HCT116 (cell line): ENCODE measurements around the gene INPP5J. TPM values are rescaled to one million over a fixed set of nuclear protein-coding genes. Genes with fewer than 3 reads are reported as not detected.
A peak's percentile ranks its signal among the peaks of the same experiment; 100 is the strongest.

ENCODE experiments used
- ATAC-seq: fragments of 200-7000 bp; cut with Tn5 transposase; 2 replicates; pipeline ENCODE4 v1.9.1; 2020; ENCODE audit warnings: mild to moderate bottlenecking, moderate library complexity
- BruUV-seq: library from RNA; stranded (reverse); fragments of 400-500 nt; replicated peaks from 2 replicates; lab custom pipeline; 2021; lab: Mats Ljungman, UMichigan
- CTCF ChIA-PET: fragments of 300-600 bp; sonication (Branson Sonifier 250); formaldehyde crosslinking; loops from one replicate; lab custom pipeline; 2021; ENCODE audit warnings: antibody characterized with exemption; lab: Charles Lee
- POLR2A ChIA-PET: fragments of 300-600, 350-600 bp; sonication (Branson Sonifier 250); formaldehyde crosslinking; loops from one replicate; lab custom pipeline; 2021; ENCODE audit warnings: antibody characterized with exemption; lab: Charles Lee
- RAD21 ChIA-PET, 2 experiments: fragments of 300-600 bp; sonication (Branson Sonifier 250); formaldehyde crosslinking; loops; one replicate each; lab custom pipeline; 2023; ENCODE audit warnings: low total read pairs in 2 of 2; ENCODE audit not compliant: uncharacterized antibody in 2 of 2, unreplicated experiment in 2 of 2, low non-redundant PET in 1 of 2; lab: Charles Lee
- DNase-seq: peaks from one replicate; pipeline ENCODE4 v3.0.0-alpha.2; 2010; ENCODE audit warnings: low read depth, low spot score
- H2AFZ ChIP-seq: fragments of 200-600 bp; shearing (Covaris generic), sonication (generic); 2 replicates; pipeline ENCODE4 v1.6.1; 2017; ENCODE audit warnings: low read depth, mixed run types, mixed read lengths, antibody characterized with exemption, low read length; ENCODE audit not compliant: poor library complexity, severe bottlenecking
- H3K27ac ChIP-seq: 2 replicates; pipeline ENCODE4 v1.5.1; 2012; ENCODE audit warnings: low read depth, low read length
- H3K27me3 ChIP-seq: fragments of 200-600 bp; sonication (generic); 2 replicates; pipeline ENCODE4 v1.6.1; 2016; ENCODE audit warnings: mixed run types, low read length, mixed read lengths; ENCODE audit not compliant: insufficient read depth
- H3K36me3 ChIP-seq, 2 experiments: fragments of 200-500 bp in 1 of 2; fragments of 200-600 bp in 1 of 2; sonication (Bioruptor generic) in 1 of 2; sonication (generic) in 1 of 2; 2 replicates each; pipeline versions ENCODE4 v1.5.1 to v1.6.1; 2014 to 2016; ENCODE audit warnings: low read length in 2 of 2, inconsistent platforms in 1 of 2, mixed read lengths in 1 of 2, mixed run types in 1 of 2; ENCODE audit not compliant: insufficient read depth in 2 of 2, control insufficient read depth in 1 of 2
- H3K4me1 ChIP-seq, 2 experiments: fragments of 200-600 bp in 1 of 2; sonication (generic) in 1 of 2; 2 replicates each; pipeline versions ENCODE4 v1.5.1 to v1.6.1; 2012 to 2017; ENCODE audit warnings: low read length in 2 of 2, inconsistent platforms in 1 of 2, mild to moderate bottlenecking in 1 of 2, mixed read lengths in 1 of 2, mixed run types in 1 of 2, moderate library complexity in 1 of 2; ENCODE audit not compliant: insufficient read depth in 2 of 2, control insufficient read depth in 1 of 2
- H3K4me2 ChIP-seq: fragments of 200-600 bp; sonication (generic); 2 replicates; pipeline ENCODE4 v1.6.1; 2017; ENCODE audit warnings: mixed run types, low read length, mixed read lengths
- H3K4me3 ChIP-seq, 2 experiments: fragments of 200-600 bp in 1 of 2; sonication (generic) in 1 of 2; replicated peaks in 1 of 2; 2 replicates each; pipeline ENCODE4 v1.5.1; 2011 to 2016; ENCODE audit warnings: low read length in 2 of 2, control low read depth in 1 of 2, low read depth in 1 of 2, mild to moderate bottlenecking in 1 of 2, mixed read lengths in 1 of 2, mixed run types in 1 of 2
- H3K79me2 ChIP-seq: fragments of 200-600 bp; sonication (generic); 2 replicates; pipeline ENCODE4 v1.6.1; 2017; ENCODE audit warnings: mild to moderate bottlenecking, mixed run types, low read length, moderate library complexity, mixed read lengths; ENCODE audit not compliant: insufficient read depth
- H3K9ac ChIP-seq: fragments of 200-600 bp; sonication (generic); 2 replicates; pipeline ENCODE4 v1.6.1; 2016; ENCODE audit warnings: low read length, mixed read lengths
- H3K9me2 ChIP-seq: fragments of 200-600 bp; sonication (generic), shearing (Covaris generic); 2 replicates; pipeline ENCODE4 v1.6.1; 2017; ENCODE audit warnings: mixed run types, mild to moderate bottlenecking, moderate library complexity; ENCODE audit not compliant: insufficient read depth
- H3K9me3 ChIP-seq, 2 experiments: fragments of 200-500 bp in 1 of 2; fragments of 200-600 bp in 1 of 2; sonication (Bioruptor generic) in 1 of 2; sonication (generic) in 1 of 2; 2 replicates each; pipeline ENCODE4 v1.6.1; 2014 to 2017; ENCODE audit warnings: low read length in 2 of 2, mixed read lengths in 2 of 2, inconsistent platforms in 1 of 2, low read depth in 1 of 2, mild to moderate bottlenecking in 1 of 2, mixed run types in 1 of 2, moderate library complexity in 1 of 2; ENCODE audit not compliant: control insufficient read depth in 1 of 2, insufficient read depth in 1 of 2
- H4K20me1 ChIP-seq: fragments of 200-600 bp; sonication (generic), shearing (Covaris generic); 2 replicates; pipeline ENCODE4 v1.6.1; 2017; ENCODE audit warnings: mixed run types, mild to moderate bottlenecking, moderate library complexity; ENCODE audit not compliant: insufficient read depth
- MAX ChIP-seq: IDR thresholded peaks from 2 replicates; pipeline ENCODE4 v1.6.1; 2012
- POLR2A ChIP-seq: IDR thresholded peaks from 2 replicates; pipeline ENCODE4 v1.7.0; 2011; ENCODE audit warnings: borderline replicate concordance; ENCODE audit not compliant: insufficient read depth, insufficient read length; ENCODE audit errors: extremely low read depth
- ZFX ChIP-seq: fragments of 450-650 bp; IDR thresholded peaks from 2 replicates; pipeline ENCODE4 v1.6.1; 2017
- intact Hi-C: fragments of 100-400 bp; cut with micrococcal nuclease; formaldehyde crosslinking; loops from 2 replicates; pipeline ENCODE4 v1.10.0; 2022
- total RNA-seq: library from RNA; stranded (reverse); gene quantifications from one replicate; pipeline ENCODE4 v1.2.1, GENCODE V29; 2021; ENCODE audit not compliant: unreplicated experiment

Gene INPP5J
- total RNA-seq, 1 experiment from 2014 or later, result 8.9 TPM

GRCh38 chr22:31160328-31160978 is 37.7 kb downstream of the INPP5J start:
- Histone ChIP-seq H3K36me3 (no peaks in the 10 kb centered on the region), H3K4me2 (peak overlapping the region; percentile 94), H3K9ac (peak overlapping the region; percentile 75), H3K27ac (peak overlapping the region; percentile 70; the same call in 1 of the 2 replicates), H2AFZ (no peak overlapping the region), H3K27me3 (no peaks in the 10 kb centered on the region), H3K9me2 (no peaks in the 10 kb centered on the region), H4K20me1 (no peaks in the 10 kb centered on the region), H3K79me2 (peaks cover 20% of the 10 kb centered on the region), H3K4me3 (peak overlapping the region; percentile 88 to 90), H3K9me3 (no peaks in the 10 kb centered on the region), H3K4me1 (peaks cover 8 to 14% of the 10 kb centered on the region in 2 experiments; a peak in 3 of 4 replicates)
- no peak for DNase-seq
- TF ChIP-seq MAX, result no peak
- 0 out of 2 replicates have a peak, but pooled peaks have one; percentile 27 for TF ChIP-seq ZFX
- ChIA-PET POLR2A (interaction anchor here (0.7 kb wide), 1 partner anchor 176 kb away, joined by 3 read pairs; no protein-coding TSS in a partner anchor), CTCF (interaction anchor here (4.0 kb wide), 1 partner anchor 53 kb away, joined by 16 read pairs; the partner anchor contains the start of gene SELENOM), RAD21 (interaction anchor here in 1 of 2 experiments (0.7 kb wide), 1 partner anchor 99 kb away, joined by 3 read pairs; no protein-coding TSS in a partner anchor)
- TSS peak; percentile 61 for BruUV-seq
- peak; percentile 48 for ATAC-seq
- intact Hi-C loops, result no loop called here

GRCh38 chr22:31161386-31161785 is 38.6 kb downstream of the INPP5J start:
- TF ChIP-seq POLR2A, result no peak
- TF ChIP-seq, all 23 proteins: peak for 0
- Histone ChIP-seq H3K79me2 (peaks cover 22% of the 10 kb centered on the region), H3K27me3 (no peaks in the 10 kb centered on the region), H3K27ac (no peak overlapping the region), H3K4me3 (peak overlapping the region; percentile 88 to 90; a peak in 2 of 4 replicates), H3K9ac (no peak overlapping the region), H3K4me2 (peak overlapping the region; percentile 94), H2AFZ (no peak overlapping the region), H3K4me1 (peaks cover 8 to 14% of the 10 kb centered on the region in 2 experiments; a peak in 3 of 4 replicates), H3K9me2 (no peaks in the 10 kb centered on the region), H3K36me3 (no peaks in the 10 kb centered on the region), H4K20me1 (no peaks in the 10 kb centered on the region), H3K9me3 (no peaks in the 10 kb centered on the region)
- ATAC-seq, result no peak
- POLR2A ChIA-PET, result no interaction called here
- no TSS peak for BruUV-seq
- RAD21 ChIA-PET, result no interaction called here
- CTCF ChIA-PET, result interaction anchor here (1.1 to 4.0 kb wide), 2 partner anchors 16 to 54 kb away, joined by 3 to 16 read pairs; partner anchors contain the start of gene SELENOM
- intact Hi-C loops, result no loop called here
- no peak for DNase-seq
